Endothelial cell of umbilical vein (primary cell): Measurements from ENCODE around the gene ATP4A. TPM values are rescaled to one million over a fixed set of nuclear protein-coding genes. Genes with fewer than 3 reads are reported as not detected.

Experiments
- BruUV-seq: library from RNA; stranded (reverse); fragments of 400-500 nt; replicated peaks from 2 replicates; lab custom pipeline; 2021; lab: Mats Ljungman, UMichigan
- CTCF ChIA-PET: fragments of 300-600, 350-600 bp; sonication (Branson Sonifier 250); formaldehyde crosslinking; loops from one replicate; lab custom pipeline; 2021; ENCODE audit warnings: antibody characterized with exemption, inconsistent platforms; lab: Charles Lee
- POLR2A ChIA-PET: fragments of 300-600, 350-600 bp; sonication (Branson Sonifier 250); formaldehyde crosslinking; loops from one replicate; lab custom pipeline; 2021; ENCODE audit warnings: antibody characterized with exemption, inconsistent platforms; lab: Charles Lee
- DNase-seq: peaks from one replicate; pipeline ENCODE4 v3.0.0-alpha.2; 2011; ENCODE audit warnings: low read depth, low spot score
- FAIRE-seq: peaks from 2 replicates; lab custom pipeline; 2011; peaks lifted over from hg19 to GRCh38; lab: Jason Lieb, UNC
- H2AFZ ChIP-seq: 2 replicates; pipeline ENCODE4 v1.6.0; 2012; ENCODE audit warnings: low read depth, low read length, control low read depth, inconsistent platforms
- H3K27ac ChIP-seq: 2 replicates; pipeline ENCODE4 v1.5.1; 2011; ENCODE audit warnings: low read depth, mild to moderate bottlenecking, control low read depth, low read length, moderate library complexity; ENCODE audit not compliant: insufficient read depth
- H3K27me3 ChIP-seq, 2 experiments: 2 replicates each; pipeline versions ENCODE4 v1.6.0 to v1.6.1; 2011; ENCODE audit warnings: low read length in 2 of 2, mixed read lengths in 1 of 2; ENCODE audit not compliant: control insufficient read depth in 2 of 2, insufficient read depth in 2 of 2
- H3K36me3 ChIP-seq, 2 experiments: 2 replicates in 1 of 2; 3 replicates in 1 of 2; pipeline ENCODE4 v1.5.1; 2011; ENCODE audit warnings: low read length in 2 of 2, mild to moderate bottlenecking in 1 of 2, moderate library complexity in 1 of 2; ENCODE audit not compliant: control insufficient read depth in 2 of 2, insufficient read depth in 2 of 2; ENCODE audit errors: extremely low read depth in 1 of 2
- H3K4me1 ChIP-seq: 3 replicates; pipeline ENCODE4 v1.5.1; 2011; ENCODE audit warnings: mild to moderate bottlenecking, low read length; ENCODE audit not compliant: control insufficient read depth, insufficient read depth; ENCODE audit errors: extremely low read depth
- H3K4me2 ChIP-seq: 2 replicates; pipeline ENCODE4 v1.6.1; 2011; ENCODE audit warnings: low read length, control low read depth, mixed read lengths; ENCODE audit not compliant: insufficient read depth
- H3K4me3 ChIP-seq, 3 experiments: fragments of 200-600 bp in 1 of 3; sonication (generic), shearing (Covaris generic) in 1 of 3; replicated peaks in 1 of 3; 2 replicates each; pipeline ENCODE4 v1.5.1; 2011 to 2016; ENCODE audit warnings: control low read depth in 3 of 3, low read length in 3 of 3, mild to moderate bottlenecking in 2 of 3, inconsistent platforms in 1 of 3, low read depth in 1 of 3, moderate library complexity in 1 of 3; ENCODE audit not compliant: insufficient read depth in 1 of 3
- H3K79me2 ChIP-seq: 2 replicates; pipeline ENCODE4 v1.6.0; 2012; ENCODE audit warnings: low read length, inconsistent platforms; ENCODE audit not compliant: control insufficient read depth, insufficient read depth
- H3K9ac ChIP-seq: replicated peaks from 2 replicates; pipeline ENCODE3; 2011; ENCODE audit warnings: low read length, control low read depth; ENCODE audit not compliant: insufficient read depth; ENCODE audit errors: extremely low read depth
- H3K9me1 ChIP-seq: replicated peaks from 3 replicates; pipeline ENCODE4 v1.6.0; 2011; ENCODE audit warnings: mild to moderate bottlenecking, low read length; ENCODE audit not compliant: control insufficient read depth, insufficient read depth; ENCODE audit errors: extremely low read depth
- H3K9me3 ChIP-seq: replicated peaks from 2 replicates; pipeline ENCODE4 v1.5.1; 2012; ENCODE audit warnings: low read length, inconsistent platforms; ENCODE audit not compliant: control insufficient read depth, insufficient read depth
- H4K20me1 ChIP-seq: replicated peaks from 2 replicates; pipeline ENCODE3; 2011; ENCODE audit warnings: mild to moderate bottlenecking, low read length; ENCODE audit not compliant: control insufficient read depth, insufficient read depth; ENCODE audit errors: extremely low read depth
- EZH2 ChIP-seq: IDR thresholded peaks from 2 replicates; pipeline ENCODE4 v1.6.1; 2012; ENCODE audit warnings: borderline replicate concordance, low read depth, mild to moderate bottlenecking, moderate library complexity, low read length, inconsistent platforms; ENCODE audit not compliant: severe bottlenecking
- FOS ChIP-seq: IDR thresholded peaks from 2 replicates; pipeline ENCODE4 v1.6.1; 2011; ENCODE audit warnings: mild to moderate bottlenecking, low read length, moderate library complexity, borderline replicate concordance; ENCODE audit not compliant: insufficient read depth
- GATA2 ChIP-seq: IDR thresholded peaks from 2 replicates; pipeline ENCODE4 v1.7.0; 2011; ENCODE audit warnings: low read depth, mild to moderate bottlenecking, moderate library complexity, mixed read lengths, low read length; ENCODE audit not compliant: insufficient read length, insufficient read depth
- JUN ChIP-seq: IDR thresholded peaks from 2 replicates; pipeline ENCODE4 v1.6.1; 2011; ENCODE audit warnings: borderline replicate concordance, low read depth; ENCODE audit not compliant: insufficient read length, insufficient read depth
- POLR2A ChIP-seq: IDR thresholded peaks from 2 replicates; pipeline ENCODE4 v1.6.1; 2012; ENCODE audit warnings: low read depth, mild to moderate bottlenecking, control low read depth, low read length
- POLR2AphosphoS5 ChIP-seq: IDR thresholded peaks from 2 replicates; pipeline ENCODE4 v1.6.1; 2012; ENCODE audit warnings: low read depth, mild to moderate bottlenecking, control low read depth, low read length, moderate library complexity; ENCODE audit not compliant: insufficient read depth
- dilution Hi-C: fragments of 300-500 bp; cut with MboI; formaldehyde crosslinking; loops from one replicate; pipeline ENCODE4 v1.15.0; 2019; ENCODE audit warnings: low sequenced_read_pairs; ENCODE audit not compliant: extremely low pct_ligation_motif_present
- intact Hi-C: fragments of 100-400 bp; cut with micrococcal nuclease; formaldehyde crosslinking; loops from one replicate; pipeline ENCODE4 v1.10.0; 2022
- polyA plus RNA-seq, 4 experiments: library from polyadenylated mRNA; depleted of rRNA in 3 of 4; stranded (reverse) in 3 of 4; unstranded in 1 of 4; fragments of >200 nt; gene quantifications; 2 replicates each; pipeline versions ENCODE4 v1.2.1 to v1.2.3, GENCODE V29; 2011 to 2012; ENCODE audit warnings: missing spikeins in 1 of 4
- total RNA-seq: library from RNA; stranded (reverse); gene quantifications from 2 replicates; pipeline ENCODE4 v1.2.3, GENCODE V29; 2021
- TF ChIP-seq, protein P1 (sequence below): IDR thresholded peaks from 2 replicates; pipeline ENCODE4 v1.6.1; 2011; ENCODE audit not compliant: insufficient read depth, insufficient read length
- TF ChIP-seq, protein P2 (sequence below), 2 donors: IDR thresholded peaks; 1 replicate in 1 of 2; 2 replicates in 1 of 2; pipeline ENCODE4 v1.5.1; 2011; ENCODE audit warnings: low read length in 2 of 2, mild to moderate bottlenecking in 2 of 2, moderate library complexity in 2 of 2, control low read depth in 1 of 2, inconsistent platforms in 1 of 2, low read depth in 1 of 2; ENCODE audit not compliant: insufficient read depth in 1 of 2; ENCODE audit errors: extremely low read depth in 1 of 2

ATP4A gene
- total and polyA plus RNA-seq, 2 donors (not counting 3 experiments of a cell fraction or from before 2014, with no cell fraction given), result not detected

DNA sequence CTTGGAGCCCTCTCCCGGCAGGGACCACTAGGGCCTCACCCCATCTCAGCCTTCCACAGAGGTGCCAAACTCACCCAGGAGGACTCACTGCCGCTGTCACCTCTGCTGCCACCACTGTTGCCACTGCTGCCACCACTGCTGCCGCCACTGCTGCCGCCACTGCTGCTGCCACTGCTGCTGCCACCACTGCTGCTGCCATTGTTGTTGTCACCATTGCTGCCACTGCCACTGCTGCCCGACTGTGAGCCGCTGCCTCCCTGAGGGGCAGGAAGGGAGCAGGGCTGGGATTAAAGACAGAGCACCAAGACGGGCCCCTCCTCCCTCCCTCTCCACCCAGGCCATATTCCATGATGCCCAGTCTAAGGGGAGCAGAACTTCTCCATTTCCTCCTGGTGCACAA, 52.1 kb downstream of the ATP4A start:
- H3K4me3 ChIP-seq, result no peak overlapping the region
- no peak overlapping the region for H2AFZ ChIP-seq
- H3K36me3 ChIP-seq, result no peaks in the 10 kb centered on the region
- intact Hi-C loops, result no loop called here
- H3K4me2 ChIP-seq, result no peak overlapping the region
- DNase-seq (no peak), FAIRE-seq (no peak)
- dilution Hi-C loops, result no loop called here
- no peak overlapping the region for H3K27ac ChIP-seq
- BruUV-seq, result no TSS peak
- CTCF ChIA-PET, result interaction anchor here (1.1 to 4.0 kb wide), 8 partner anchors 10 to 179 kb away, joined by 3 to 28 read pairs (median 4); no protein-coding TSS in a partner anchor
- H3K4me1 ChIP-seq, result no peaks in the 10 kb centered on the region
- H3K79me2 ChIP-seq, result no peaks in the 10 kb centered on the region
- H3K9me3 ChIP-seq, result no peaks in the 10 kb centered on the region
- POLR2A ChIA-PET, result no interaction called here
- TF ChIP-seq, protein P1, sequence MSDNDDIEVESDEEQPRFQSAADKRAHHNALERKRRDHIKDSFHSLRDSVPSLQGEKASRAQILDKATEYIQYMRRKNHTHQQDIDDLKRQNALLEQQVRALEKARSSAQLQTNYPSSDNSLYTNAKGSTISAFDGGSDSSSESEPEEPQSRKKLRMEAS, result no peak
- TF ChIP-seq, protein P2, sequence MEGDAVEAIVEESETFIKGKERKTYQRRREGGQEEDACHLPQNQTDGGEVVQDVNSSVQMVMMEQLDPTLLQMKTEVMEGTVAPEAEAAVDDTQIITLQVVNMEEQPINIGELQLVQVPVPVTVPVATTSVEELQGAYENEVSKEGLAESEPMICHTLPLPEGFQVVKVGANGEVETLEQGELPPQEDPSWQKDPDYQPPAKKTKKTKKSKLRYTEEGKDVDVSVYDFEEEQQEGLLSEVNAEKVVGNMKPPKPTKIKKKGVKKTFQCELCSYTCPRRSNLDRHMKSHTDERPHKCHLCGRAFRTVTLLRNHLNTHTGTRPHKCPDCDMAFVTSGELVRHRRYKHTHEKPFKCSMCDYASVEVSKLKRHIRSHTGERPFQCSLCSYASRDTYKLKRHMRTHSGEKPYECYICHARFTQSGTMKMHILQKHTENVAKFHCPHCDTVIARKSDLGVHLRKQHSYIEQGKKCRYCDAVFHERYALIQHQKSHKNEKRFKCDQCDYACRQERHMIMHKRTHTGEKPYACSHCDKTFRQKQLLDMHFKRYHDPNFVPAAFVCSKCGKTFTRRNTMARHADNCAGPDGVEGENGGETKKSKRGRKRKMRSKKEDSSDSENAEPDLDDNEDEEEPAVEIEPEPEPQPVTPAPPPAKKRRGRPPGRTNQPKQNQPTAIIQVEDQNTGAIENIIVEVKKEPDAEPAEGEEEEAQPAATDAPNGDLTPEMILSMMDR (IDR thresholded peaks at IDR 0.05; ENCODE audit: extremely low read depth in 1 of 2, insufficient read depth in 1 of 2, low read depth in 1 of 2, low read length in 2 of 2), result no peak
- no peak for TF ChIP-seq GATA2
- TF ChIP-seq POLR2AphosphoS5, result no peak
- no peak for TF ChIP-seq EZH2
- no peak for TF ChIP-seq POLR2A
- no peak for TF ChIP-seq JUN
- TF ChIP-seq FOS, result no peak
- no peaks in the 10 kb centered on the region for H4K20me1 ChIP-seq
- no peak overlapping the region for H3K9ac ChIP-seq
- peaks cover 33 to 40% of the 10 kb centered on the region in 2 experiments for H3K27me3 ChIP-seq
- H3K9me1 ChIP-seq, result no peaks in the 10 kb centered on the region
